Sigmoid colon (tissue), 7 donors: ENCODE measurements around the gene GNB4. TPM values are rescaled to one million over a fixed set of nuclear protein-coding genes. Genes with fewer than 3 reads are reported as not detected.

Experiments
- DNase-seq: peaks from one replicate; pipeline ENCODE4 v3.0.0-alpha.2; 2019
- H3K27ac ChIP-seq, 4 donors: fragments of 200-600 bp; sonication (generic); one replicate each; pipeline ENCODE4 v1.5.1; 2016 to 2019; ENCODE audit warnings: mild to moderate bottlenecking in 1 of 4
- H3K27me3 ChIP-seq, 3 donors: fragments of 200-600 bp; sonication (generic); one replicate each; pipeline ENCODE4 v1.5.1; 2019; ENCODE audit warnings: mild to moderate bottlenecking in 1 of 3
- H3K36me3 ChIP-seq, 4 donors: fragments of 200-600 bp; sonication (generic); one replicate each; pipeline ENCODE4 v1.5.1; 2016 to 2019
- H3K4me1 ChIP-seq, 4 donors: fragments of 200-600 bp; sonication (generic); one replicate each; pipeline ENCODE4 v1.5.1; 2017 to 2019
- H3K4me3 ChIP-seq, 4 donors: fragments of 200-600 bp; sonication (generic); one replicate each; pipeline ENCODE4 v1.5.1; 2017 to 2019; ENCODE audit warnings: mild to moderate bottlenecking in 2 of 4, moderate library complexity in 1 of 4
- H3K9me3 ChIP-seq, 4 donors: fragments of 200-600 bp in 3 of 4; sonication (generic) in 3 of 4; one replicate each; pipeline versions ENCODE4 v1.5.1 to v1.6.1; 2013 to 2019
- EP300 ChIP-seq, 4 donors: sonication (generic); formaldehyde crosslinking; IDR thresholded peaks; one replicate each; pipeline ENCODE4 v1.6.1; 2017; ENCODE audit warnings: antibody characterized with exemption in 4 of 4
- POLR2A ChIP-seq, 2 donors: fragments of 450-650 bp; IDR thresholded peaks; one replicate each; pipeline ENCODE4 v1.6.1; 2016; ENCODE audit warnings: antibody characterized with exemption in 2 of 2, mild to moderate bottlenecking in 2 of 2, moderate library complexity in 2 of 2
- POLR2AphosphoS5 ChIP-seq, 4 donors: sonication (generic); formaldehyde crosslinking; IDR thresholded peaks; one replicate each; pipeline ENCODE4 v1.6.1; 2017; ENCODE audit warnings: antibody characterized with exemption in 4 of 4
- WGBS, 2 donors: extraction: QIAGEN DNeasy Blood & Tissue Kit; methylation state at CpG; one replicate each; pipeline ENCODE4 v1.1.7; 2013; 5-methylcytosine and 5-hydroxymethylcytosine counted together
- intact Hi-C: fragments of 100-400 bp; cut with DNase I; formaldehyde crosslinking; loops from one replicate; pipeline ENCODE4 v1.15.1; 2023
- polyA plus RNA-seq, 3 donors: library from polyadenylated mRNA; stranded (reverse); fragments of 200-250 nt; gene quantifications; one replicate each; pipeline ENCODE4 v1.2.3, GENCODE V29; 2013
- total RNA-seq, 4 donors: library from RNA; depleted of rRNA; stranded (reverse); fragments of >200 nt; gene quantifications; one replicate each; pipeline ENCODE4 v1.1.0, GENCODE V29; 2016
- TF ChIP-seq, protein P1 (sequence below), 4 experiments: fragments of 450-650 bp in 3 of 4; fragments of 200-600 bp in 1 of 4; IDR thresholded peaks; one replicate each; pipeline ENCODE4 v1.5.1; 2016 to 2019; ENCODE audit warnings: antibody characterized with exemption in 4 of 4, mild to moderate bottlenecking in 3 of 4, moderate library complexity in 2 of 4
- donor health status: healthy with polysubstance abuse.
- donor health status: Bipolar disorder and iron deficiency.
- donor health status: healthy.

The GNB4 gene
- total and polyA plus RNA-seq, 7 donors, result 3.6 to 44.3 (median 32.5) TPM

- DNase-seq, result no peak
- TF ChIP-seq POLR2A (IDR thresholded peaks at IDR 0.05) (no peak), EP300 (IDR thresholded peaks at IDR 0.05) (no peak), POLR2AphosphoS5 (IDR thresholded peaks at IDR 0.05) (no peak)
- no peaks in the 10 kb centered on the region for H3K27me3 ChIP-seq
- 90 to 93% methylated on average over 3 of the region's 3 CpGs for WGBS, 2 donors
- no peaks in the 10 kb centered on the region for H3K9me3 ChIP-seq
- peaks cover 0 to 69% (median 8%) of the 10 kb centered on the region in 4 donors for H3K36me3 ChIP-seq
- no peaks in the 10 kb centered on the region for H3K4me1 ChIP-seq
- intact Hi-C loops, result no loop called here
- H3K4me3 ChIP-seq, result no peak overlapping the region
- no peak overlapping the region for H3K27ac ChIP-seq
These were observed 49.7 kb downstream of the GNB4 start for GRCh38 chr3:179401561-179401960.

DNA sequence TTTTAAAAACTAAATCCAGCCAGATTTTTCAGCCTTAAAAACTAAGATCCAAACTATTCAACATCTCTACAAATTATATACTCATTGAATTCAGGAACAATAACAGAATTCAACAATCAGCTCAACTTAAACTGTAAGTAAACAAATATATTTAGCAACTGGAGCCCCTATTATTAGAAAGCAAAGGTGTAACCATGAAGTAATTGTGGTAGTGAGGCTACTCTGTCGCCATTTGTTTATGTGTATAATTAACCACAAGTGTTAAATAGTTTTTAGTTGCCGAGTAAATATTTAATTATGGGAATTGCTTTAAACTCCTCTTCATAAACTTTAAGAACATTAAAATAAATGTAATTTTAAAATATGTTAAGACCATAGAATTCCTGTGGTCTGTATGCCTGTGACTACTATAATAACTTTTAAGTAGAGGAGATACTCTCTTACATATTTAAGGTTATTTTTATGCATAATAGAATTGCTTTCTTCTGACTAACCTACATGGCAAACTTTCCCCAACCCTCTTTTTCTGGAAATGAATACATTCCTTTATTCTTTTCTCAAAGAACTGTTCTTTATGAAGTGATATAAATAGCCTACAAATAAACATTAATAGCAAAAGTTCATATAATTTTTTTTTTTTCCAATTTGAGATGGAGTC, 52.6 kb downstream of the GNB4 start:
- TF ChIP-seq EP300 (IDR thresholded peaks at IDR 0.05) (no peak), POLR2A (IDR thresholded peaks at IDR 0.05) (no peak), POLR2AphosphoS5 (IDR thresholded peaks at IDR 0.05) (no peak)
- TF ChIP-seq, protein P1, sequence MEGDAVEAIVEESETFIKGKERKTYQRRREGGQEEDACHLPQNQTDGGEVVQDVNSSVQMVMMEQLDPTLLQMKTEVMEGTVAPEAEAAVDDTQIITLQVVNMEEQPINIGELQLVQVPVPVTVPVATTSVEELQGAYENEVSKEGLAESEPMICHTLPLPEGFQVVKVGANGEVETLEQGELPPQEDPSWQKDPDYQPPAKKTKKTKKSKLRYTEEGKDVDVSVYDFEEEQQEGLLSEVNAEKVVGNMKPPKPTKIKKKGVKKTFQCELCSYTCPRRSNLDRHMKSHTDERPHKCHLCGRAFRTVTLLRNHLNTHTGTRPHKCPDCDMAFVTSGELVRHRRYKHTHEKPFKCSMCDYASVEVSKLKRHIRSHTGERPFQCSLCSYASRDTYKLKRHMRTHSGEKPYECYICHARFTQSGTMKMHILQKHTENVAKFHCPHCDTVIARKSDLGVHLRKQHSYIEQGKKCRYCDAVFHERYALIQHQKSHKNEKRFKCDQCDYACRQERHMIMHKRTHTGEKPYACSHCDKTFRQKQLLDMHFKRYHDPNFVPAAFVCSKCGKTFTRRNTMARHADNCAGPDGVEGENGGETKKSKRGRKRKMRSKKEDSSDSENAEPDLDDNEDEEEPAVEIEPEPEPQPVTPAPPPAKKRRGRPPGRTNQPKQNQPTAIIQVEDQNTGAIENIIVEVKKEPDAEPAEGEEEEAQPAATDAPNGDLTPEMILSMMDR (IDR thresholded peaks at IDR 0.05), result no peak
- H3K4me1 ChIP-seq, result no peaks in the 10 kb centered on the region
- no peak overlapping the region for H3K27ac ChIP-seq
- intact Hi-C loops, result no loop called here
- no peaks in the 10 kb centered on the region for H3K27me3 ChIP-seq
- H3K9me3 ChIP-seq, result no peaks in the 10 kb centered on the region
- no peak for DNase-seq
- H3K4me3 ChIP-seq, result no peak overlapping the region
- WGBS, 2 donors, result 78 to 86% methylated on average over 2 of the region's 2 CpGs
- H3K36me3 ChIP-seq, result peaks cover 0 to 66% (median 12%) of the 10 kb centered on the region in 4 donors

DNA sequence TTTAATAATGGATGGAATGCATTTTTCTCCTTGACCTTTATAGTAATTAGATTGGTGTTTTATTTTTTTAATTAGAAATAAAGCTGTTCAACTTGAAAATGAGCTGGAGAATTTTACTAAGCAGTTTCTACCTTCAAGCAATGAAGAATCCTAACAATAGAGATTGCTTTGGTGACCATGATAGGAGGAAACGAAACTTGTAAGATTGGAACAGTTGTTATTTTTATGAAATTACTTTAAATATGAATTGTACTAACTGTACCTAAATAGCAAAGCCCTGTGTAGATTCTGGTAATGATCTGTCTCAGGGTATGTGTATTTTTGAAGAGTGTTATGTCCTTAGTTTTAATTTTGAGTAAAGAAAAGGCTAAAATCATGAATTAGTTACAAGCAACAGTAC, 59.4 kb downstream of the GNB4 start:
- intact Hi-C loops, result no loop called here
- WGBS, 2 donors, result 80 to 89% methylated on average over 1 of the region's 1 CpG
- Histone ChIP-seq H3K4me3 (no peak overlapping the region), H3K4me1 (no peaks in the 10 kb centered on the region), H3K27ac (peak overlapping the region in 1 of 4 donors; percentile 42), H3K9me3 (no peaks in the 10 kb centered on the region), H3K27me3 (no peaks in the 10 kb centered on the region), H3K36me3 (peaks cover 12 to 66% (median 19%) of the 10 kb centered on the region in 4 donors)
- TF ChIP-seq POLR2A (IDR thresholded peaks at IDR 0.05) (no peak), EP300 (IDR thresholded peaks at IDR 0.05) (no peak), POLR2AphosphoS5 (IDR thresholded peaks at IDR 0.05) (no peak)
- TF ChIP-seq, protein P1 (IDR thresholded peaks at IDR 0.05), result no peak
- DNase-seq, result no peak

GRCh38 chr3:179376474-179376873, 74.8 kb downstream of the GNB4 start:
- no peak for DNase-seq
- intact Hi-C loops, result no loop called here

More at GRCh38 chr3:179376474-179376873, 74.8 kb downstream of the GNB4 start:
- Histone ChIP-seq H3K9me3 (no peaks in the 10 kb centered on the region), H3K27me3 (no peaks in the 10 kb centered on the region), H3K27ac (no peak overlapping the region), H3K4me1 (no peaks in the 10 kb centered on the region), H3K4me3 (no peak overlapping the region), H3K36me3 (peaks cover 6 to 74% (median 14%) of the 10 kb centered on the region in 4 donors)
- 85 to 95% methylated on average over 1 of the region's 1 CpG for WGBS, 2 donors
- TF ChIP-seq POLR2AphosphoS5 (IDR thresholded peaks at IDR 0.05) (no peak), POLR2A (IDR thresholded peaks at IDR 0.05) (no peak), EP300 (IDR thresholded peaks at IDR 0.05) (no peak)
- TF ChIP-seq, protein P1 (IDR thresholded peaks at IDR 0.05), result no peak
